ENCODE results near the gene GINS1.

The GINS1 gene

GRCh38 chr20:25460566-25461280, 53.2 kb downstream of the GINS1 start:
- DNase-seq, result no peak
- TF ChIP-seq, protein P1, sequence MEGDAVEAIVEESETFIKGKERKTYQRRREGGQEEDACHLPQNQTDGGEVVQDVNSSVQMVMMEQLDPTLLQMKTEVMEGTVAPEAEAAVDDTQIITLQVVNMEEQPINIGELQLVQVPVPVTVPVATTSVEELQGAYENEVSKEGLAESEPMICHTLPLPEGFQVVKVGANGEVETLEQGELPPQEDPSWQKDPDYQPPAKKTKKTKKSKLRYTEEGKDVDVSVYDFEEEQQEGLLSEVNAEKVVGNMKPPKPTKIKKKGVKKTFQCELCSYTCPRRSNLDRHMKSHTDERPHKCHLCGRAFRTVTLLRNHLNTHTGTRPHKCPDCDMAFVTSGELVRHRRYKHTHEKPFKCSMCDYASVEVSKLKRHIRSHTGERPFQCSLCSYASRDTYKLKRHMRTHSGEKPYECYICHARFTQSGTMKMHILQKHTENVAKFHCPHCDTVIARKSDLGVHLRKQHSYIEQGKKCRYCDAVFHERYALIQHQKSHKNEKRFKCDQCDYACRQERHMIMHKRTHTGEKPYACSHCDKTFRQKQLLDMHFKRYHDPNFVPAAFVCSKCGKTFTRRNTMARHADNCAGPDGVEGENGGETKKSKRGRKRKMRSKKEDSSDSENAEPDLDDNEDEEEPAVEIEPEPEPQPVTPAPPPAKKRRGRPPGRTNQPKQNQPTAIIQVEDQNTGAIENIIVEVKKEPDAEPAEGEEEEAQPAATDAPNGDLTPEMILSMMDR (IDR thresholded peaks at IDR 0.05; ENCODE audit: low read depth, low read length), result no peak
- H3K4me3 ChIP-seq (ENCODE audit: low read depth, low read length), result no peak overlapping the region
- H3K36me3 ChIP-seq, result peaks cover 68% of the 10 kb centered on the region
- no peak overlapping the region for H3K27ac ChIP-seq
- H3K27me3 ChIP-seq (ENCODE audit: insufficient read depth, low read depth, severe bottlenecking), result no peaks in the 10 kb centered on the region
- H3K9me3 ChIP-seq (ENCODE audit: severe bottlenecking), result no peaks in the 10 kb centered on the region

DNA sequence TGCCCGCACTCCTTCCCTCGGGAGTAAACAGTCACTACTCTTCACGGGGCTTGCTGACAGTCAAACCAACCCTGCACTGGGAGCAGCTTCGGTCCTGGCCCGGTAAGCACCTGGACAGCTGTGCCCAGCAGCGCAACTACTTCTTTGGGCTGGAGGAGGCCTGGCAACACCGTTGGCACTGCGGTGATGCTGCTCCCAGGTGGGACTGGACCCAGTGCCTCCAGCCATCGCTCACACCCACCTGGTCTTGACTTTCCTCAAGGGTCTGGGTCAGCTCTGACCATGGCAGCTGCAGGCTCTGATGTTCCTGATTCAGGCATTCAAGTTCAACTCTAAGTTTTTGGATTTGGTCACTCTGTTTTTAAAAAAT, 53.8 kb downstream of the GINS1 start:
- Histone ChIP-seq H3K27me3 (ENCODE audit: insufficient read depth, low read depth, severe bottlenecking) (no peaks in the 10 kb centered on the region), H3K27ac (no peak overlapping the region), H3K4me3 (ENCODE audit: low read depth, low read length) (no peak overlapping the region), H3K36me3 (peaks cover 72% of the 10 kb centered on the region), H3K9me3 (ENCODE audit: severe bottlenecking) (no peaks in the 10 kb centered on the region)
- DNase-seq, result no peak
- TF ChIP-seq, protein P1 (IDR thresholded peaks at IDR 0.05; ENCODE audit: low read depth, low read length), result no peak

DNA sequence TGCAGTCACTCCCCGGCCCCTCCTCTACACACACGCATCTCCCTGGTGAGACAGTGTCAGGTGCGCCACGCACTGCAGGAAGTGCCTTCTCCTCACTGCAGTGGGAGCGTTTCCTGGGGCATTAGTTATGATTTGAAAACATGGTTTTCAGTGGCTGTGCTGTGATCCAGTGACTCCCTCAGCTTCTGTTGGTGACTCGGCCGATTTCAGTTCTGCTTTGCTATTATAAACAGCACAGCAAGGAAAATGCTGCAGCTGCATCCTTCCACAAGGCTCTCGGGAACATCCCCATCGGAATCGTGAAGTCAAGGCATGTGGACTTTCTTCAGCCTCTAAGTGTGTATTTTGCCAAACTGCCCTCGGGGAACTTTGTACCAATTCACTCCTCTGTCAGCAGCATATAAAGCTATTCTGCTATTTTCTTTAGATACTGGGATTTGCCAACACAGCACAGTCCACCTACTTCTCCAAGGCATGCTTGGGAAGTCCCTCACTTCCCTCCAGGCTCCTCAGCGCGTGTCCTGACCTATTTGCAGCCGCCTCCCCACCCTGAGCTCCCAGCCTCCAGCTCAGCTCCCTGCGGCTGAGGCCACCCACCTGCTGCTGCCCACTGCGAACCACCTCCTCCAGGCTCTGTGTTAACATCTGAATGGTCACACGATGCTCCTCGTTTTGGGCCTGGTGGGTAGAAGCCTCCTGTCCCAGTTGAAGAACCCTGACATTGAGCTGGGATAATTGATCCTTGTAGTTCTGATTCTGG, 54.5 kb downstream of the GINS1 start:
- Histone ChIP-seq H3K27ac (no peak overlapping the region), H3K9me3 (ENCODE audit: severe bottlenecking) (no peaks in the 10 kb centered on the region), H3K27me3 (ENCODE audit: insufficient read depth, low read depth, severe bottlenecking) (no peaks in the 10 kb centered on the region), H3K4me3 (ENCODE audit: low read depth, low read length) (no peak overlapping the region), H3K36me3 (peaks cover 79% of the 10 kb centered on the region)
- DNase-seq, result no peak
- TF ChIP-seq, protein P1 (IDR thresholded peaks at IDR 0.05; ENCODE audit: low read depth, low read length), result no peak

- Histone ChIP-seq H3K4me3 (ENCODE audit: low read depth, low read length) (no peak overlapping the region), H3K9me3 (ENCODE audit: severe bottlenecking) (no peaks in the 10 kb centered on the region), H3K27ac (no peak overlapping the region), H3K36me3 (peaks cover 75% of the 10 kb centered on the region), H3K27me3 (ENCODE audit: insufficient read depth, low read depth, severe bottlenecking) (no peaks in the 10 kb centered on the region)
- no peak for DNase-seq
- TF ChIP-seq, protein P1 (IDR thresholded peaks at IDR 0.05; ENCODE audit: low read depth, low read length), result no peak
These were observed 57.2 kb downstream of the GINS1 start for GRCh38 chr20:25464501-25465242.

- TF ChIP-seq, protein P1 (IDR thresholded peaks at IDR 0.05; ENCODE audit: low read depth, low read length), result no peak
- Histone ChIP-seq H3K27ac (no peak overlapping the region), H3K36me3 (peaks cover 79% of the 10 kb centered on the region), H3K4me3 (ENCODE audit: low read depth, low read length) (no peak overlapping the region), H3K9me3 (ENCODE audit: severe bottlenecking) (no peaks in the 10 kb centered on the region), H3K27me3 (ENCODE audit: insufficient read depth, low read depth, severe bottlenecking) (no peaks in the 10 kb centered on the region)
- no peak for DNase-seq
These were observed 58.0 kb downstream of the GINS1 start for GRCh38 chr20:25465243-25466135.

Measured in WERI-Rb-1 (cell line).